RWPE2 (cell line): ENCODE results near the gene CNTNAP4.

Experiments
- ATAC-seq: fragments of 200-7000 bp; cut with Tn5 transposase; 3 replicates; pipeline ENCODE4 v1.9.1; 2021; ENCODE audit warnings: low read depth
- DNase-seq: peaks from one replicate; pipeline ENCODE4 v3.0.0-alpha.2; 2020; ENCODE audit warnings: low spot score
- H3K27ac ChIP-seq: fragments of 450-650 bp; 2 replicates; pipeline ENCODE4 v1.5.1; 2017; ENCODE audit warnings: mild to moderate bottlenecking; ENCODE audit not compliant: poor library complexity, severe bottlenecking
- H3K27me3 ChIP-seq: fragments of 250-450 bp; sonication (Bioruptor Pico); 2 replicates; pipeline ENCODE4 v1.5.1; 2021; ENCODE audit warnings: mild to moderate bottlenecking, moderate library complexity; ENCODE audit not compliant: insufficient read depth, poor library complexity, severe bottlenecking
- H3K36me3 ChIP-seq: fragments of 250-450 bp; sonication (Bioruptor Pico); 2 replicates; pipeline ENCODE4 v1.5.1; 2020; ENCODE audit warnings: low read depth, mild to moderate bottlenecking, moderate library complexity
- H3K4me1 ChIP-seq: fragments of 250-450 bp; sonication (Bioruptor Pico); 2 replicates; pipeline ENCODE4 v1.5.1; 2021; ENCODE audit warnings: mild to moderate bottlenecking, moderate library complexity; ENCODE audit not compliant: insufficient read depth, poor library complexity, severe bottlenecking
- H3K4me3 ChIP-seq: fragments of 250-450 bp; sonication (Bioruptor Pico); 2 replicates; pipeline ENCODE4 v1.5.1; 2021; ENCODE audit warnings: mild to moderate bottlenecking, moderate library complexity; ENCODE audit not compliant: severe bottlenecking
- H3K9me3 ChIP-seq: fragments of 250-450 bp; sonication (Bioruptor Pico); 2 replicates; pipeline ENCODE4 v1.5.1; 2021; ENCODE audit warnings: mild to moderate bottlenecking, moderate library complexity; ENCODE audit not compliant: severe bottlenecking
- TF ChIP-seq, protein P1 (sequence below): fragments of 450-650 bp; IDR thresholded peaks from one replicate; pipeline ENCODE4 v1.5.1; 2017; ENCODE audit warnings: mild to moderate bottlenecking, moderate library complexity; ENCODE audit not compliant: poor library complexity, severe bottlenecking

CNTNAP4 gene

GRCh38 chr16:76346210-76346609, 69.0 kb downstream of the CNTNAP4 start:
- no peaks in the 10 kb centered on the region for H3K4me1 ChIP-seq
- ATAC-seq (no peak), DNase-seq (no peak)
- H3K4me3 ChIP-seq: no peak overlapping the region
- no peak overlapping the region for H3K27ac ChIP-seq
- peaks cover 17% of the 10 kb centered on the region for H3K27me3 ChIP-seq
- TF ChIP-seq, protein P1, sequence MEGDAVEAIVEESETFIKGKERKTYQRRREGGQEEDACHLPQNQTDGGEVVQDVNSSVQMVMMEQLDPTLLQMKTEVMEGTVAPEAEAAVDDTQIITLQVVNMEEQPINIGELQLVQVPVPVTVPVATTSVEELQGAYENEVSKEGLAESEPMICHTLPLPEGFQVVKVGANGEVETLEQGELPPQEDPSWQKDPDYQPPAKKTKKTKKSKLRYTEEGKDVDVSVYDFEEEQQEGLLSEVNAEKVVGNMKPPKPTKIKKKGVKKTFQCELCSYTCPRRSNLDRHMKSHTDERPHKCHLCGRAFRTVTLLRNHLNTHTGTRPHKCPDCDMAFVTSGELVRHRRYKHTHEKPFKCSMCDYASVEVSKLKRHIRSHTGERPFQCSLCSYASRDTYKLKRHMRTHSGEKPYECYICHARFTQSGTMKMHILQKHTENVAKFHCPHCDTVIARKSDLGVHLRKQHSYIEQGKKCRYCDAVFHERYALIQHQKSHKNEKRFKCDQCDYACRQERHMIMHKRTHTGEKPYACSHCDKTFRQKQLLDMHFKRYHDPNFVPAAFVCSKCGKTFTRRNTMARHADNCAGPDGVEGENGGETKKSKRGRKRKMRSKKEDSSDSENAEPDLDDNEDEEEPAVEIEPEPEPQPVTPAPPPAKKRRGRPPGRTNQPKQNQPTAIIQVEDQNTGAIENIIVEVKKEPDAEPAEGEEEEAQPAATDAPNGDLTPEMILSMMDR: no peak
- H3K36me3 ChIP-seq: no peaks in the 10 kb centered on the region
- H3K9me3 ChIP-seq: no peaks in the 10 kb centered on the region

DNA sequence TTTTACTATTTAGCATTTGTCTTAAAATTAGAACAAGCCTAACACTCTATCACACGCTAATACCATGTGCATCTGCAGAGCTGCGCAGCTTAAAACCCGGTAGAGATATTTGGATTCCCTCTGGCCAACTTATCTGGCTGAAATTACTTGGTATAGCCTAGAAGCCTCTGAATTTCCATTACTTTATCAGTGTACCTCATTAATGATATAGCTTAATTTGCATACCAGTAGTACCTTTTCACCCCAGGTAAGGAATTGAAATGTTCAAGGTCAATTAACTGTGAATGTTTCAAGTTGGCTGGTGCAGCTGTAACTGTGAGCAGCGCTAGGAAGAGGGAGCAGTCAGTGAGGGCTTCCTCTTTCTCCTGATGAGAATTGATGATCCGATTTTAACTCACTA, 74.2 kb downstream of the CNTNAP4 start:
- TF ChIP-seq, protein P1: no peak
- H3K36me3 ChIP-seq: no peaks in the 10 kb centered on the region
- no peaks in the 10 kb centered on the region for H3K9me3 ChIP-seq
- H3K4me1 ChIP-seq: no peaks in the 10 kb centered on the region
- no peak overlapping the region for H3K4me3 ChIP-seq
- no peak for ATAC-seq
- no peak for DNase-seq
- H3K27me3 ChIP-seq: peaks cover 10% of the 10 kb centered on the region
- H3K27ac ChIP-seq: no peak overlapping the region

- Histone ChIP-seq H3K27ac (no peak overlapping the region), H3K36me3 (no peaks in the 10 kb centered on the region), H3K27me3 (peaks cover 6% of the 10 kb centered on the region), H3K4me3 (no peak overlapping the region), H3K4me1 (no peaks in the 10 kb centered on the region), H3K9me3 (no peaks in the 10 kb centered on the region)
- ATAC-seq (no peak), DNase-seq (no peak)
- TF ChIP-seq, protein P1: no peak
These were observed 83.2 kb downstream of the CNTNAP4 start for GRCh38 chr16:76360404-76360803.

- TF ChIP-seq, protein P1: no peak
- Histone ChIP-seq H3K4me1 (no peaks in the 10 kb centered on the region), H3K27me3 (peaks cover 6% of the 10 kb centered on the region), H3K27ac (no peak overlapping the region), H3K36me3 (no peaks in the 10 kb centered on the region), H3K4me3 (no peak overlapping the region), H3K9me3 (no peaks in the 10 kb centered on the region)
- ATAC-seq (no peak), DNase-seq (no peak)
These were observed 93.1 kb downstream of the CNTNAP4 start for GRCh38 chr16:76370344-76370743.

GRCh38 chr16:76371441-76371840, 94.2 kb downstream of the CNTNAP4 start:
- no peak for ATAC-seq
- no peaks in the 10 kb centered on the region for H3K36me3 ChIP-seq
- no peak overlapping the region for H3K27ac ChIP-seq
- no peak overlapping the region for H3K4me3 ChIP-seq
- DNase-seq: no peak
- TF ChIP-seq, protein P1: no peak
- H3K4me1 ChIP-seq: no peaks in the 10 kb centered on the region
- peaks cover 6% of the 10 kb centered on the region for H3K27me3 ChIP-seq
- H3K9me3 ChIP-seq: no peaks in the 10 kb centered on the region
